SK-N-MC (cell line): Measurements from ENCODE around the gene CACNA1E.

Source experiments
- DNase-seq: peaks from one replicate; pipeline ENCODE4 v3.0.0-alpha.2; 2011; ENCODE audit warnings: low read depth, low spot score
- H3K27ac ChIP-seq: fragments of 200-600 bp; sonication (generic); 2 replicates; pipeline ENCODE4 v1.5.1; 2016; ENCODE audit warnings: mixed run types
- H3K36me3 ChIP-seq: fragments of 200-600 bp; sonication (generic); 2 replicates; pipeline ENCODE4 v1.6.1; 2017; ENCODE audit warnings: antibody characterized with exemption, low read length, mixed read lengths; ENCODE audit not compliant: insufficient read depth
- H3K4me3 ChIP-seq: fragments of 200-600 bp; sonication (generic); 2 replicates; pipeline ENCODE4 v1.5.1; 2016
- H3K9ac ChIP-seq: fragments of 200-600 bp; sonication (generic); 2 replicates; pipeline ENCODE4 v1.8.0; 2017; ENCODE audit warnings: mixed run types, mixed read lengths; ENCODE audit not compliant: insufficient read length
- H3K9me3 ChIP-seq: fragments of 200-600 bp; sonication (generic); 2 replicates; pipeline ENCODE4 v1.6.1; 2017; ENCODE audit warnings: low read depth, mild to moderate bottlenecking, antibody characterized with exemption, low read length, moderate library complexity, mixed read lengths
- EZH2 ChIP-seq: fragments of 200-600 bp; sonication (generic); IDR thresholded peaks from one replicate; pipeline ENCODE4 v1.6.1; 2017; ENCODE audit warnings: antibody characterized with exemption
- FOXP2 ChIP-seq: optimal IDR thresholded peaks from 2 replicates; pipeline ENCODE3; 2011; ENCODE audit warnings: mild to moderate bottlenecking, moderate library complexity; ENCODE audit not compliant: insufficient read depth; ENCODE audit errors: extremely low read length, control extremely low read depth
- POLR2AphosphoS5 ChIP-seq: IDR thresholded peaks from 2 replicates; pipeline ENCODE4 v1.6.1; 2012; ENCODE audit warnings: mild to moderate bottlenecking, low read depth, low read length, borderline replicate concordance

The CACNA1E gene

DNA sequence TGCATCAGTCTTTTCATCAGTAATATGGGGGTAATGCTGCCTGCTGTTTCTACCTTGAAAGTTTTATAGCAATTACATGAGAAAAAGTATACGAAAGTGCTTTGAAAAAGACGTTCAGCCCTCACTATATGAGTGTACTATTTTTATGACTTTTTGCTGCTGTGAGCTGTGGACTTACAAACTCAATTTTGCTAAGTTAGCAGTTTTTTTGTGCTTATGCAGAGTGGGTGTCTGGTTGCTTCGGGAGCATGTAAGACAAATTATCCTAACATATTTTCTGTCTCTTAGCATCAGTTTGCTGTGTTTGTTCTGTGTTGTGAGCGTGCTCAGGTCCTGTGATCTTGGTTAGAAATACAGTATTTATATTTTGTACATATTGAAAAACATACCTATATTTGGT is 109.7 kb downstream of the CACNA1E start:
- Histone ChIP-seq H3K27ac (no peak overlapping the region), H3K9ac (no peak overlapping the region), H3K36me3 (no peaks in the 10 kb centered on the region), H3K4me3 (no peak overlapping the region), H3K9me3 (no peaks in the 10 kb centered on the region)
- no peak for DNase-seq
- TF ChIP-seq POLR2AphosphoS5 (no peak), EZH2 (no peak), FOXP2 (no peak)

GRCh38 chr1:181594553-181594952 is 111.2 kb downstream of the CACNA1E start:
- no peak for TF ChIP-seq FOXP2
- TF ChIP-seq EZH2, result no peak
- TF ChIP-seq POLR2AphosphoS5, result no peak
- Histone ChIP-seq H3K27ac (no peak overlapping the region), H3K4me3 (no peak overlapping the region), H3K36me3 (no peaks in the 10 kb centered on the region), H3K9me3 (no peaks in the 10 kb centered on the region), H3K9ac (no peak overlapping the region)
- no peak for DNase-seq

DNA sequence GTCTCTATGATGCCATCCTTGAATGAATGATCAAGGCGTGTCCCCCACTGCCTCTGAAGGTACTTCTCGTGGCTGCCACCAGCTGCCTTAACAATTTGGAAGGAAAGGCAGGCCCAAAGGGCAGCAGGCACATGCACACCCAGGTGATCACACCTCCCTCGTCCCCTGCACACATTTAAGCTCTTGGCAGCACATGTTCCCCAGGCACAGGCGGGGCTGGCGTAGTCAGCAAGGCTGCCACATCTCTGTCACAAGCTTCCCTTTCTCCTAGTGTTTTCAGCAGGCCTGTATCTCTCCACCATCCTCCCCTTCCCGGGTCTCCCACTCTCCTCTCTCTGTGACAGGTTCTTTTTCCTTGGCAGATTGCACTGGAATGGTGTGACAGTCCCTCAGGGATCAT is 111.9 kb downstream of the CACNA1E start:
- no peak overlapping the region for H3K9ac ChIP-seq
- TF ChIP-seq EZH2, result no peak
- no peak for TF ChIP-seq FOXP2
- no peak for TF ChIP-seq POLR2AphosphoS5
- no peak overlapping the region for H3K27ac ChIP-seq
- H3K4me3 ChIP-seq, result no peak overlapping the region
- no peaks in the 10 kb centered on the region for H3K36me3 ChIP-seq
- no peaks in the 10 kb centered on the region for H3K9me3 ChIP-seq
- DNase-seq, result no peak

- TF ChIP-seq FOXP2 (no peak), EZH2 (no peak), POLR2AphosphoS5 (no peak)
- no peak overlapping the region for H3K9ac ChIP-seq
- no peak overlapping the region for H3K4me3 ChIP-seq
- DNase-seq, result no peak
- no peak overlapping the region for H3K27ac ChIP-seq
- no peaks in the 10 kb centered on the region for H3K36me3 ChIP-seq
- no peaks in the 10 kb centered on the region for H3K9me3 ChIP-seq
Observed at GRCh38 chr1:181601186-181601950, 118.1 kb downstream of the CACNA1E start.

DNA sequence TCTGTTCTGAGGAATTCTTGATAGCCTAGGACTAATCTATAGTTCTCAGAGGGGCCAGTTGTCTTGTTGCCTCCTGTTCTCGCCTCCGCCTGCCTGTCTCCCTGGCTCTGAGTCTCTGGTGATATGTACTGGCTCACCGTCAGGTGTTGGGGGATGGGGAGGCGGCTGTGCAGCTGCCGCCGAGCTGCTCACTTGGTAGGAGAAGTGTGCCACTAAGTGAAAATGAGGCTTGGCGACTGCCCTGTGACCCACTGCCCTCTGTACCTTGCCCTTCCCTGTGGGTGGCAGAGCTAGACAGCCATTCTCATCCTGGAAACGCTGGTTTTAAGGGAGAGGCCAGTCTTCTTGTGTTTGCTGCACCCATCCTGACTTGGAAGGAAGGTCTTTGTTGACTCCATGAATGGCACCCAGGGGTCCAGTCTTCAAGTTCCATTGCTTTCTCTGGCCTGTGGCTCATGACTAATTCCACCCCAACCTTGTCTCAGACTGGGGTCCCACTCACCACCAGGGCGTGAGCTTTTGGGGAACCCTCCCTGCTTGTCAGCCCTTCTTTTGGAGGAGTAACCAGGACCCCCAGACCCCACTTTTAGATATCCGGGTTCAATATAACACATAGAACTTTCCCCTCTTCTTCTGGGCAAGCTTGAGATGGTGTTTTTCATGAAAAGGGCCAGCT is 120.6 kb downstream of the CACNA1E start:
- no peak for DNase-seq
- Histone ChIP-seq H3K36me3 (no peaks in the 10 kb centered on the region), H3K9ac (no peak overlapping the region), H3K9me3 (no peaks in the 10 kb centered on the region), H3K4me3 (no peak overlapping the region), H3K27ac (no peak overlapping the region)
- TF ChIP-seq EZH2 (no peak), POLR2AphosphoS5 (no peak), FOXP2 (no peak)

- H3K36me3 ChIP-seq, result no peaks in the 10 kb centered on the region
- no peak overlapping the region for H3K27ac ChIP-seq
- TF ChIP-seq FOXP2, result no peak
- TF ChIP-seq EZH2, result no peak
- TF ChIP-seq POLR2AphosphoS5, result no peak
- no peaks in the 10 kb centered on the region for H3K9me3 ChIP-seq
- no peak for DNase-seq
- no peak overlapping the region for H3K4me3 ChIP-seq
- no peak overlapping the region for H3K9ac ChIP-seq
Observed at GRCh38 chr1:181604482-181605249, 121.3 kb downstream of the CACNA1E start.

GRCh38 chr1:181607524-181607923 is 124.2 kb downstream of the CACNA1E start:
- Histone ChIP-seq H3K4me3 (no peak overlapping the region), H3K36me3 (no peaks in the 10 kb centered on the region), H3K9me3 (no peaks in the 10 kb centered on the region), H3K27ac (no peak overlapping the region), H3K9ac (no peak overlapping the region)
- TF ChIP-seq FOXP2 (no peak), POLR2AphosphoS5 (no peak), EZH2 (no peak)
- DNase-seq, result no peak

DNA sequence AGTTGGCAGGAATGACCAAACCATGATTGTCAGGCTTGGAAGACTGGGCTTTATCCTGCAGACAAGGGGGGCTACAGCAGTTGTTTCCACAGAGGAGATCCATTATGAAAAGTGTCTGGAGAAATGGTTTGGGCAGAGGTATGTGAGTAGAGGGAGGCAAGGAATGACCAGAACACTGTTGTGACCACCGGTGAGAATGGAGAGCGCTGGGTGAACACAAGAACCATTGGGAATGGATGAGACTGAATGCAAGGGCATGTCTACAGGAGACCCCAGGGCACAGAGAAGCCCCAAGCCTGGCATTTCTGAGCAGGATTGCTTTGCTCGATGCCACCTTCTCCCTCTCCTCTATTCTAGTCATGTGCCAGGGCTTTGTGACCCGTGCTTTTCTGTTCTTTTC is 125.1 kb downstream of the CACNA1E start:
- no peak overlapping the region for H3K27ac ChIP-seq
- TF ChIP-seq FOXP2, result no peak
- TF ChIP-seq POLR2AphosphoS5, result no peak
- no peak for DNase-seq
- no peaks in the 10 kb centered on the region for H3K9me3 ChIP-seq
- H3K9ac ChIP-seq, result no peak overlapping the region
- no peaks in the 10 kb centered on the region for H3K36me3 ChIP-seq
- no peak overlapping the region for H3K4me3 ChIP-seq
